ENCODE measurements around the gene ZBTB26.

ZBTB26 gene

DNA sequence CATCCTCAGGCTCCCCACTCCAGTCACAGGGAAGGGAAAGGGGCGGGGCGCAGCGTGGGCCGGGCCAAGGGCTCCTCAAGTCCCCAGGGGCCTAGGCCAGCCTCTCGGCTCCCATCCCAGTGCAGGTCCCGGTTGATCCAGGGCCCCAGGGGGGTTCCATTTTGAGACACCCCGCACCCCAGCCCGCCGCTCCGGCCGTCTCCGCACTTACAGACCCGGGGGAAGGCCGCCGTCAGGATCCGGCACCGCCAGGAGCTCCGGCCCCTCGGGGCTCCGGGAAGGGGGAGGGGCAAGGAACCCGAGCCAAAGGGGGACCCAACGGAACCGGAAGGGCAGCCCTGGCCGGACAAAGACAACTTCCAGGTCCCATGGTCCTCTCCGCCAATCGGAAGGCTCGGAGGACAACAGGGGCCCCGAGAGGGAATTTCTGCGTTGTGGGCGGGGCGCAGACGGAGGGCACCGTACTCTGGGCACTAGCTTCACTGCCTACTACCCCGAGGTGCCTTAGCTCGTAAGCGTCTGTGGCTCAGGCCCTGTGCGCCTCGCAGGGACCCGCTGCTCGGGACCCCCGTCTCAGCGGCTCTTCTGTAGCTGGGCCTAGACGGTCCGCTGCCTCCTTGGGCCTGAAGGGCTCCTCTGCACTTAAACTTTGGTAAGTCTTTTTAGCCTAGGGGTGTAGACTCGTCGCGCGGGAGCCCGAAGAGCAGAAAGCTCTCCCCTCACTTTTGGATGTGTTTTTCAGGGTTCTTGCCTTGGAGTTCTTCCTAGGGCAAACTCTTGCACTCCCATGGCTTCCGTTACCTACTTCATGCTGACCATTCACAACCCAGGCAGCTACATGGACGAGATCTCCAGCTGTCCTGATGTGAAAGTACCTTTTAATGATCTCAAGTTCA lies at the start of gene ZBTB26:
Gene ZBTB26, minus strand, starts transcription at position 287 of the 896 bp plus-strand sequence. CDS start 11,578 bp downstream, outside the sequence.
- peak within 1 kb of the TSS; percentile 88 for H3K27ac ChIP-seq
- peak; percentile 87 for TF ChIP-seq ZFX (IDR thresholded peaks at IDR 0.05)
- TF ChIP-seq, protein P1, sequence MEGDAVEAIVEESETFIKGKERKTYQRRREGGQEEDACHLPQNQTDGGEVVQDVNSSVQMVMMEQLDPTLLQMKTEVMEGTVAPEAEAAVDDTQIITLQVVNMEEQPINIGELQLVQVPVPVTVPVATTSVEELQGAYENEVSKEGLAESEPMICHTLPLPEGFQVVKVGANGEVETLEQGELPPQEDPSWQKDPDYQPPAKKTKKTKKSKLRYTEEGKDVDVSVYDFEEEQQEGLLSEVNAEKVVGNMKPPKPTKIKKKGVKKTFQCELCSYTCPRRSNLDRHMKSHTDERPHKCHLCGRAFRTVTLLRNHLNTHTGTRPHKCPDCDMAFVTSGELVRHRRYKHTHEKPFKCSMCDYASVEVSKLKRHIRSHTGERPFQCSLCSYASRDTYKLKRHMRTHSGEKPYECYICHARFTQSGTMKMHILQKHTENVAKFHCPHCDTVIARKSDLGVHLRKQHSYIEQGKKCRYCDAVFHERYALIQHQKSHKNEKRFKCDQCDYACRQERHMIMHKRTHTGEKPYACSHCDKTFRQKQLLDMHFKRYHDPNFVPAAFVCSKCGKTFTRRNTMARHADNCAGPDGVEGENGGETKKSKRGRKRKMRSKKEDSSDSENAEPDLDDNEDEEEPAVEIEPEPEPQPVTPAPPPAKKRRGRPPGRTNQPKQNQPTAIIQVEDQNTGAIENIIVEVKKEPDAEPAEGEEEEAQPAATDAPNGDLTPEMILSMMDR (conservative IDR thresholded peaks at IDR 0.05), result no peak

GRCh38 chr9:122978601-122979000 lies 47.3 kb upstream of the ZBTB26 start:
- H3K27ac ChIP-seq, result no peak overlapping the region
- TF ChIP-seq, protein P1 (conservative IDR thresholded peaks at IDR 0.05), result no peak
- TF ChIP-seq ZFX (IDR thresholded peaks at IDR 0.05), result no peak

DNA sequence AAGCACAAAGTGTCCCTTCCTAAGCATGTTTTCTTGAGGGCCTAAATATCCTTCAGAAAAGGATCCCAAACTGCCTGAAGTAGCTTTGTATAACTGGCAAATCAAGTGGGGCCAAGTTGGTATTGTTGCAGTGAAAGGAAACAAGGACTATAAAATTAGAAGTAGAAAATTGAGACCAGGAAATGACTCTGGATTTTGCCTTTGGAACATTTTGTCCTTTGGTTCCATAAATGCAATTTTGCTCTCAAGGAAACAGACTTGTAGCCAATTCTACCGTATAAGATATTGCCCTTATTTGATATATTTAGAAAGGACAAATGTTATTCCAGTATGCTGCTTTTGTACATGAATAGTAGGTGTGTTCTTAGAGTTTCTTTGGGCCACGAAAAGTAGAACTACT lies 43.9 kb upstream of the ZBTB26 start:
- no peak overlapping the region for H3K27ac ChIP-seq
- TF ChIP-seq ZFX (IDR thresholded peaks at IDR 0.05), result no peak
- TF ChIP-seq, protein P1 (conservative IDR thresholded peaks at IDR 0.05), result no peak

- TF ChIP-seq ZFX (IDR thresholded peaks at IDR 0.05), result no peak
- TF ChIP-seq, protein P1 (conservative IDR thresholded peaks at IDR 0.05), result no peak
- H3K27ac ChIP-seq, result no peak overlapping the region
Measured at GRCh38 chr9:122961139-122961538, 29.8 kb upstream of the ZBTB26 start.

DNA sequence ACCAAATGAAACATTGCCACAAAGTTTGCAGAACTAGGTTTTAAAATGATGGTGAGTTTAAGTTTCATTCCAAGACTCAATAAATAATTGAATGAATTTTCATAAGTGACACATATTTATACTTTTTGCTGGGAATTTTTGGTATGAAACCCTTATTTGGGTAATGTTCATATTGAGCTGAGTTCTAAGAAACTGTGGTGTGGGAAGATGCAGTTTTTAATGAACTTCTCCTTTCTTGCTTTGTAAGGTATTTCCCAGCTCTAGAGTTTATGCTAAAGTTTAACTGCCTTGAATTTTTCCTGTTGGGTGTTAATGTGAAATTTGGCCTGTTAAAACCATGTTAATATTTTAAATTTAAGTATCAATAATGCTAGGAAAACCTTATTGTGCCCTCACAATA lies 24.6 kb upstream of the ZBTB26 start:
- no peak overlapping the region for H3K27ac ChIP-seq
- TF ChIP-seq ZFX (IDR thresholded peaks at IDR 0.05), result no peak
- TF ChIP-seq, protein P1 (conservative IDR thresholded peaks at IDR 0.05), result no peak

DNA sequence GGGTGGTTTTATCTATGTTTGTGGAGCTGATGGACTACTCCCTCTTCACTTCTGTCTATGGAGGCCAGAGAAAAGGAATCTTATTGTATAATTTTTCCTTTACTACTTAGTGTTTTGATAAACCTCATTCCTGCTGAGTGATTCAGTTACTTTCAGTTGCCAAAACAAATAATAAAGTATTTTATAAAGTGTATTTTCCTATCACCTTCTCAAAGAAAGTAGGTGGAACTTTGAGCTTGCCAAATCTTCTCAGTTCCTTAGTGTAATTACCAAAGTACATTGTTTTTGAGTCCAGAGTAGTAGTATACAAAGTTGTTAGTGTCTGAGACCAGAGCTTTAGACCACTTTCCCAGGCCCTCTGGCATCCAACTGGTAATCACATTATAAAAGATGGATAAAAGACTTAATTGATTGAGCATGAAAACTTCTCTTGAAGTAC lies 23.0 kb upstream of the ZBTB26 start:
- no peak overlapping the region for H3K27ac ChIP-seq
- TF ChIP-seq, protein P1 (conservative IDR thresholded peaks at IDR 0.05), result no peak
- no peak for TF ChIP-seq ZFX (IDR thresholded peaks at IDR 0.05)

GRCh38 chr9:122951056-122951455 lies 19.7 kb upstream of the ZBTB26 start:
- no peak overlapping the region for H3K27ac ChIP-seq
- TF ChIP-seq, protein P1 (conservative IDR thresholded peaks at IDR 0.05), result no peak
- TF ChIP-seq ZFX (IDR thresholded peaks at IDR 0.05), result no peak

Measured in C4-2B (cell line).